ENCODE data around the gene PTTG1IP2.

PTTG1IP2 gene

GRCh38 chr7:90538405-90538804, 69.0 kb downstream of the PTTG1IP2 start:
- H3K4me3 ChIP-seq (ENCODE audit: control insufficient read depth, low read depth, low read length) = no peak overlapping the region
- DNase-seq (ENCODE audit: low read depth) = no peak
- TF ChIP-seq CTCF (IDR thresholded peaks at IDR 0.05; ENCODE audit: control insufficient read depth, insufficient read depth, low read depth, low read length, missing control alignments) = no peak

- no peak for TF ChIP-seq CTCF (IDR thresholded peaks at IDR 0.05; ENCODE audit: control insufficient read depth, insufficient read depth, low read depth, low read length, missing control alignments)
- DNase-seq (ENCODE audit: low read depth) = no peak
- H3K4me3 ChIP-seq (ENCODE audit: control insufficient read depth, low read depth, low read length) = no peak overlapping the region
Measured at GRCh38 chr7:90540406-90540805, 71.0 kb downstream of the PTTG1IP2 start.

- H3K4me3 ChIP-seq (ENCODE audit: control insufficient read depth, low read depth, low read length) = no peak overlapping the region
- TF ChIP-seq CTCF (IDR thresholded peaks at IDR 0.05; ENCODE audit: control insufficient read depth, insufficient read depth, low read depth, low read length, missing control alignments) = no peak
- DNase-seq (ENCODE audit: low read depth) = no peak
Measured at GRCh38 chr7:90551036-90551435, 81.6 kb downstream of the PTTG1IP2 start.

- no peak overlapping the region for H3K4me3 ChIP-seq (ENCODE audit: control insufficient read depth, low read depth, low read length)
- DNase-seq (ENCODE audit: low read depth) = no peak
- peak; percentile 9 for TF ChIP-seq CTCF (IDR thresholded peaks at IDR 0.05; ENCODE audit: control insufficient read depth, insufficient read depth, low read depth, low read length, missing control alignments)
Measured at GRCh38 chr7:90552521-90552920, 83.1 kb downstream of the PTTG1IP2 start.

GRCh38 chr7:90560730-90561129, 91.3 kb downstream of the PTTG1IP2 start:
- no peak overlapping the region for H3K4me3 ChIP-seq (ENCODE audit: control insufficient read depth, low read depth, low read length)
- TF ChIP-seq CTCF (IDR thresholded peaks at IDR 0.05; ENCODE audit: control insufficient read depth, insufficient read depth, low read depth, low read length, missing control alignments) = no peak
- peak; percentile 75 for DNase-seq (ENCODE audit: low read depth)

All from AG09309 (cell line).